ENCODE data around the gene CYTH2. TPM values are rescaled to one million over a fixed set of nuclear protein-coding genes. Genes with fewer than 3 reads are reported as not detected.

CYTH2 gene
- total RNA-seq, 1 experiment from 2014 or later: 72.6 TPM

DNA sequence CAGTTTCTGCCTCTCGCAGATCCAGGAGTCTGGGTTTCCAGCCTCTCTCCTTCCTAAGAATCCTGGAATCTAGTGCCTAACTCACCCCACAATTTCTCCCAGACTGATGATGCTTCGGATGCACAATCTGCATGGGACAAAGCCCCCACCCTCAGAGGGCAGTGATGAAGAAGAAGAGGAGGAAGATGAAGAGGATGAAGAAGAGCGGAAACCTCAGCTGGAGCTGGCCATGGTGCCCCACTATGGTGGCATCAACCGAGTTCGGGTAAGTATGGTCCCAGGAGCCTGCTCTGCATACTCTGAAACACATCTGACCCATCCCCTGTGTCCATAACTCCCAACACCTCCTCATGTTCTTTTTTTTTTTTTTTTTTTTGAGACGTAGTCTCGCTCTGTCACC, 22.6 kb upstream of the CYTH2 start:
- no peaks in the 10 kb centered on the region for H3K9me3 Mint-ChIP-seq
- CTCF ChIA-PET: interaction anchor here (0.6 to 4.3 kb wide), 10 partner anchors 12 to 138 kb away, joined by 3 to 41 read pairs (median 6); partner anchors contain the start of genes KDELR1, SYNGR4 and TMEM143
- TF ChIP-seq IRF2 (CRISPR knock-in tag; IDR thresholded peaks at IDR 0.05; ENCODE audit: borderline replicate concordance, low read depth) (no peak), MXD4 (CRISPR knock-in tag; IDR thresholded peaks at IDR 0.05; ENCODE audit: borderline replicate concordance) (no peak), EMX1 (CRISPR knock-in tag; IDR thresholded peaks at IDR 0.05) (no peak), ZNF396 (CRISPR knock-in tag; IDR thresholded peaks at IDR 0.05; ENCODE audit: borderline replicate concordance) (no peak), ZBTB21 (CRISPR knock-in tag; IDR thresholded peaks at IDR 0.05; ENCODE audit: borderline replicate concordance) (no peak), JUN (CRISPR knock-in tag; IDR thresholded peaks at IDR 0.05) (no peak), ELF4 (CRISPR knock-in tag; IDR thresholded peaks at IDR 0.05; ENCODE audit: low read depth) (no peak), OVOL2 (CRISPR knock-in tag; IDR thresholded peaks at IDR 0.05; ENCODE audit: borderline replicate concordance) (no peak), CBFB (CRISPR knock-in tag; IDR thresholded peaks at IDR 0.05; ENCODE audit: low read depth) (no peak)
- TF ChIP-seq, protein P1, sequence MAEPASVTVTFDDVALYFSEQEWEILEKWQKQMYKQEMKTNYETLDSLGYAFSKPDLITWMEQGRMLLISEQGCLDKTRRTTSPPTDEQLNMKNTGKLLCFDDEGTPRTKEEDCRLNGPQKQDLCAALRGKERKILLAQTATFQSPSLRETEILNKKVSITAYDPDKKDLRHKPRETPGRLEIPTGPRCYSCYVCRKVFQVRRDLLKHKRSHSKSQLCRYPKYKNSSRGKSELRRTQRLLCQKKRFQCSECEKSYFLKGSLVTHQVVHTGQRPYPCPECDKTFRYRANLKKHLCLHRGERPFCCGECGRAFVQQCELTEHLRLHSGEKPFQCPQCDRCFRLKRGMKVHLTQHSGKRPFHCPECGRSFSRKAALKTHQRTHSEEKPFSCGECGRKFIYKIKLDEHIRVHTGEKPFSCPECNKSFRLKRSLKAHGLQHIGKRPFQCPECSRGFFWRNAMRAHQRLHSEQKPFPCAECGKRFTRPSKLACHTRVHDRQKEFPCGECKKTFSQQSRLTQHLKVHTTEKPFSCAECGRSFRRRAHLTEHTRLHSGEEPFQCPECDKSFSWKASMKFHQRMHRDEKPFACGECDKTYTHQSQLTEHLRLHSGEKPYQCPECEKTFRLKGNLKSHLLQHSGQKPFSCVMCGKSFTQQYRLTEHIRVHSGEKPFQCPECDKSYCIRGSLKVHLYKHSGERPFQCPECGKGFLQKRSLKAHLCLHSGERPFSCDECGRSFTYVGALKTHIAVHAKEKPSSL (CRISPR knock-in tag; conservative IDR thresholded peaks at IDR 0.05): no peak
- TF ChIP-seq, protein P2, sequence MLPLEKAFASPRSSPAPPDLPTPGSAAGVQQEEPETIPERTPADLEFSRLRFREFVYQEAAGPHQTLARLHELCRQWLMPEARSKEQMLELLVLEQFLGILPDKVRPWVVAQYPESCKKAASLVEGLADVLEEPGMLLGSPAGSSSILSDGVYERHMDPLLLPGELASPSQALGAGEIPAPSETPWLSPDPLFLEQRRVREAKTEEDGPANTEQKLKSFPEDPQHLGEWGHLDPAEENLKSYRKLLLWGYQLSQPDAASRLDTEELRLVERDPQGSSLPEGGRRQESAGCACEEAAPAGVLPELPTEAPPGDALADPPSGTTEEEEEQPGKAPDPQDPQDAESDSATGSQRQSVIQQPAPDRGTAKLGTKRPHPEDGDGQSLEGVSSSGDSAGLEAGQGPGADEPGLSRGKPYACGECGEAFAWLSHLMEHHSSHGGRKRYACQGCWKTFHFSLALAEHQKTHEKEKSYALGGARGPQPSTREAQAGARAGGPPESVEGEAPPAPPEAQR (CRISPR knock-in tag; IDR thresholded peaks at IDR 0.05): no peak
- TF ChIP-seq, protein P3, sequence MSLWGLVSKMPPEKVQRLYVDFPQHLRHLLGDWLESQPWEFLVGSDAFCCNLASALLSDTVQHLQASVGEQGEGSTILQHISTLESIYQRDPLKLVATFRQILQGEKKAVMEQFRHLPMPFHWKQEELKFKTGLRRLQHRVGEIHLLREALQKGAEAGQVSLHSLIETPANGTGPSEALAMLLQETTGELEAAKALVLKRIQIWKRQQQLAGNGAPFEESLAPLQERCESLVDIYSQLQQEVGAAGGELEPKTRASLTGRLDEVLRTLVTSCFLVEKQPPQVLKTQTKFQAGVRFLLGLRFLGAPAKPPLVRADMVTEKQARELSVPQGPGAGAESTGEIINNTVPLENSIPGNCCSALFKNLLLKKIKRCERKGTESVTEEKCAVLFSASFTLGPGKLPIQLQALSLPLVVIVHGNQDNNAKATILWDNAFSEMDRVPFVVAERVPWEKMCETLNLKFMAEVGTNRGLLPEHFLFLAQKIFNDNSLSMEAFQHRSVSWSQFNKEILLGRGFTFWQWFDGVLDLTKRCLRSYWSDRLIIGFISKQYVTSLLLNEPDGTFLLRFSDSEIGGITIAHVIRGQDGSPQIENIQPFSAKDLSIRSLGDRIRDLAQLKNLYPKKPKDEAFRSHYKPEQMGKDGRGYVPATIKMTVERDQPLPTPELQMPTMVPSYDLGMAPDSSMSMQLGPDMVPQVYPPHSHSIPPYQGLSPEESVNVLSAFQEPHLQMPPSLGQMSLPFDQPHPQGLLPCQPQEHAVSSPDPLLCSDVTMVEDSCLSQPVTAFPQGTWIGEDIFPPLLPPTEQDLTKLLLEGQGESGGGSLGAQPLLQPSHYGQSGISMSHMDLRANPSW (CRISPR knock-in tag; conservative IDR thresholded peaks at IDR 0.05; ENCODE audit: low read depth): no peak
- TF ChIP-seq, protein P4, sequence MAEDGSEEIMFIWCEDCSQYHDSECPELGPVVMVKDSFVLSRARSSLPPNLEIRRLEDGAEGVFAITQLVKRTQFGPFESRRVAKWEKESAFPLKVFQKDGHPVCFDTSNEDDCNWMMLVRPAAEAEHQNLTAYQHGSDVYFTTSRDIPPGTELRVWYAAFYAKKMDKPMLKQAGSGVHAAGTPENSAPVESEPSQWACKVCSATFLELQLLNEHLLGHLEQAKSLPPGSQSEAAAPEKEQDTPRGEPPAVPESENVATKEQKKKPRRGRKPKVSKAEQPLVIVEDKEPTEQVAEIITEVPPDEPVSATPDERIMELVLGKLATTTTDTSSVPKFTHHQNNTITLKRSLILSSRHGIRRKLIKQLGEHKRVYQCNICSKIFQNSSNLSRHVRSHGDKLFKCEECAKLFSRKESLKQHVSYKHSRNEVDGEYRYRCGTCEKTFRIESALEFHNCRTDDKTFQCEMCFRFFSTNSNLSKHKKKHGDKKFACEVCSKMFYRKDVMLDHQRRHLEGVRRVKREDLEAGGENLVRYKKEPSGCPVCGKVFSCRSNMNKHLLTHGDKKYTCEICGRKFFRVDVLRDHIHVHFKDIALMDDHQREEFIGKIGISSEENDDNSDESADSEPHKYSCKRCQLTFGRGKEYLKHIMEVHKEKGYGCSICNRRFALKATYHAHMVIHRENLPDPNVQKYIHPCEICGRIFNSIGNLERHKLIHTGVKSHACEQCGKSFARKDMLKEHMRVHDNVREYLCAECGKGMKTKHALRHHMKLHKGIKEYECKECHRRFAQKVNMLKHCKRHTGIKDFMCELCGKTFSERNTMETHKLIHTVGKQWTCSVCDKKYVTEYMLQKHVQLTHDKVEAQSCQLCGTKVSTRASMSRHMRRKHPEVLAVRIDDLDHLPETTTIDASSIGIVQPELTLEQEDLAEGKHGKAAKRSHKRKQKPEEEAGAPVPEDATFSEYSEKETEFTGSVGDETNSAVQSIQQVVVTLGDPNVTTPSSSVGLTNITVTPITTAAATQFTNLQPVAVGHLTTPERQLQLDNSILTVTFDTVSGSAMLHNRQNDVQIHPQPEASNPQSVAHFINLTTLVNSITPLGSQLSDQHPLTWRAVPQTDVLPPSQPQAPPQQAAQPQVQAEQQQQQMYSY (CRISPR knock-in tag; IDR thresholded peaks at IDR 0.05): no peak
- TF ChIP-seq, protein P5, sequence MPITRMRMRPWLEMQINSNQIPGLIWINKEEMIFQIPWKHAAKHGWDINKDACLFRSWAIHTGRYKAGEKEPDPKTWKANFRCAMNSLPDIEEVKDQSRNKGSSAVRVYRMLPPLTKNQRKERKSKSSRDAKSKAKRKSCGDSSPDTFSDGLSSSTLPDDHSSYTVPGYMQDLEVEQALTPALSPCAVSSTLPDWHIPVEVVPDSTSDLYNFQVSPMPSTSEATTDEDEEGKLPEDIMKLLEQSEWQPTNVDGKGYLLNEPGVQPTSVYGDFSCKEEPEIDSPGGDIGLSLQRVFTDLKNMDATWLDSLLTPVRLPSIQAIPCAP (CRISPR knock-in tag; IDR thresholded peaks at IDR 0.05): no peak
- TF ChIP-seq, protein P6, sequence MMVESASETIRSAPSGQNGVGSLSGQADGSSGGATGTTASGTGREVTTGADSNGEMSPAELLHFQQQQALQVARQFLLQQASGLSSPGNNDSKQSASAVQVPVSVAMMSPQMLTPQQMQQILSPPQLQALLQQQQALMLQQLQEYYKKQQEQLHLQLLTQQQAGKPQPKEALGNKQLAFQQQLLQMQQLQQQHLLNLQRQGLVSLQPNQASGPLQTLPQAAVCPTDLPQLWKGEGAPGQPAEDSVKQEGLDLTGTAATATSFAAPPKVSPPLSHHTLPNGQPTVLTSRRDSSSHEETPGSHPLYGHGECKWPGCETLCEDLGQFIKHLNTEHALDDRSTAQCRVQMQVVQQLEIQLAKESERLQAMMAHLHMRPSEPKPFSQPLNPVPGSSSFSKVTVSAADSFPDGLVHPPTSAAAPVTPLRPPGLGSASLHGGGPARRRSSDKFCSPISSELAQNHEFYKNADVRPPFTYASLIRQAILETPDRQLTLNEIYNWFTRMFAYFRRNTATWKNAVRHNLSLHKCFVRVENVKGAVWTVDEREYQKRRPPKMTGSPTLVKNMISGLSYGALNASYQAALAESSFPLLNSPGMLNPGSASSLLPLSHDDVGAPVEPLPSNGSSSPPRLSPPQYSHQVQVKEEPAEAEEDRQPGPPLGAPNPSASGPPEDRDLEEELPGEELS (CRISPR knock-in tag; IDR thresholded peaks at IDR 0.05): no peak
- peaks cover 18% of the 10 kb centered on the region for H3K4me1 Mint-ChIP-seq
- H3K27ac Mint-ChIP-seq: peak overlapping the region; percentile 99
- H3K4me3 Mint-ChIP-seq: peak overlapping the region; percentile 93
- no peak for DNase-seq (ENCODE audit: low spot score)
- H3K27me3 Mint-ChIP-seq (ENCODE audit: low read depth): peaks cover 16% of the 10 kb centered on the region
- peaks cover 43% of the 10 kb centered on the region for H3K36me3 Mint-ChIP-seq
- POLR2A ChIA-PET: interaction anchor here (1.0 to 1.5 kb wide), 3 partner anchors 45 to 55 kb away, joined by 4 read pairs; partner anchors contain the start of gene KDELR1
- no peak for ATAC-seq

All from WTC11 (cell line).